Duodenal mucosa (tissue), 2 donors: ENCODE results near the gene GRID1.

Experiments
- H3K27ac ChIP-seq: one replicate; pipeline ENCODE4 v1.7.0; 2013; ENCODE audit warnings: low read depth, low read length
- H3K27me3 ChIP-seq, 2 donors: one replicate each; pipeline ENCODE4 v1.7.0; 2013; ENCODE audit warnings: low read length in 2 of 2, control low read depth in 1 of 2; ENCODE audit not compliant: insufficient read depth in 2 of 2, control insufficient read depth in 1 of 2
- H3K36me3 ChIP-seq, 2 donors: one replicate each; pipeline ENCODE4 v1.7.0; 2013; ENCODE audit warnings: low read length in 2 of 2, control low read depth in 1 of 2; ENCODE audit not compliant: insufficient read depth in 2 of 2, control insufficient read depth in 1 of 2
- H3K4me1 ChIP-seq, 2 donors: one replicate each; pipeline ENCODE4 v1.7.0; 2013; ENCODE audit warnings: low read length in 2 of 2, control low read depth in 1 of 2; ENCODE audit not compliant: insufficient read depth in 2 of 2, control insufficient read depth in 1 of 2
- H3K4me3 ChIP-seq, 2 donors: one replicate each; pipeline ENCODE4 v1.7.0; 2013; ENCODE audit warnings: low read length in 2 of 2, low read depth in 1 of 2
- H3K9ac ChIP-seq, 2 donors: one replicate each; pipeline ENCODE4 v1.7.0; 2013; ENCODE audit warnings: low read length in 2 of 2, low read depth in 1 of 2
- H3K9me3 ChIP-seq, 2 donors: one replicate each; pipeline ENCODE4 v1.7.0; 2013; ENCODE audit warnings: low read length in 2 of 2, control low read depth in 1 of 2; ENCODE audit not compliant: control insufficient read depth in 1 of 2

The GRID1 gene

GRCh38 chr10:85594239-85594638 lies 772.4 kb downstream of the GRID1 start:
- Histone ChIP-seq H3K4me1 (no peaks in the 10 kb centered on the region), H3K27me3 (no peaks in the 10 kb centered on the region), H3K9ac (no peak overlapping the region), H3K27ac (no peak overlapping the region), H3K9me3 (no peaks in the 10 kb centered on the region), H3K4me3 (no peak overlapping the region), H3K36me3 (no peaks in the 10 kb centered on the region)

GRCh38 chr10:85593226-85593772 lies 773.3 kb downstream of the GRID1 start:
- Histone ChIP-seq H3K27ac (no peak overlapping the region), H3K9me3 (no peaks in the 10 kb centered on the region), H3K4me3 (no peak overlapping the region), H3K27me3 (no peaks in the 10 kb centered on the region), H3K36me3 (no peaks in the 10 kb centered on the region), H3K9ac (no peak overlapping the region), H3K4me1 (no peaks in the 10 kb centered on the region)

- Histone ChIP-seq H3K4me3 (no peak overlapping the region), H3K4me1 (no peaks in the 10 kb centered on the region), H3K36me3 (no peaks in the 10 kb centered on the region), H3K27me3 (no peaks in the 10 kb centered on the region), H3K9me3 (no peaks in the 10 kb centered on the region), H3K27ac (no peak overlapping the region), H3K9ac (no peak overlapping the region)
Observed at GRCh38 chr10:85581371-85581770, 785.2 kb downstream of the GRID1 start.

GRCh38 chr10:85580585-85580984 lies 786.0 kb downstream of the GRID1 start:
- Histone ChIP-seq H3K36me3 (no peaks in the 10 kb centered on the region), H3K4me3 (no peak overlapping the region), H3K4me1 (no peaks in the 10 kb centered on the region), H3K9ac (no peak overlapping the region), H3K27ac (no peak overlapping the region), H3K27me3 (no peaks in the 10 kb centered on the region), H3K9me3 (no peaks in the 10 kb centered on the region)

- Histone ChIP-seq H3K9ac (no peak overlapping the region), H3K36me3 (no peaks in the 10 kb centered on the region), H3K27ac (no peak overlapping the region), H3K27me3 (no peaks in the 10 kb centered on the region), H3K9me3 (no peaks in the 10 kb centered on the region), H3K4me3 (no peak overlapping the region), H3K4me1 (no peaks in the 10 kb centered on the region)
Observed at GRCh38 chr10:85578860-85579259, 787.7 kb downstream of the GRID1 start.

- Histone ChIP-seq H3K36me3 (no peaks in the 10 kb centered on the region), H3K27ac (no peak overlapping the region), H3K4me1 (no peaks in the 10 kb centered on the region), H3K4me3 (no peak overlapping the region), H3K27me3 (no peaks in the 10 kb centered on the region), H3K9me3 (no peaks in the 10 kb centered on the region), H3K9ac (no peak overlapping the region)
Observed at GRCh38 chr10:85575441-85575840, 791.2 kb downstream of the GRID1 start.

GRCh38 chr10:85570871-85571270 lies 795.7 kb downstream of the GRID1 start:
- Histone ChIP-seq H3K9me3 (no peaks in the 10 kb centered on the region), H3K9ac (no peak overlapping the region), H3K27ac (no peak overlapping the region), H3K36me3 (no peaks in the 10 kb centered on the region), H3K27me3 (no peaks in the 10 kb centered on the region), H3K4me3 (no peak overlapping the region), H3K4me1 (no peaks in the 10 kb centered on the region)

GRCh38 chr10:85565381-85565780 lies 801.2 kb downstream of the GRID1 start:
- Histone ChIP-seq H3K27me3 (no peaks in the 10 kb centered on the region), H3K4me3 (no peak overlapping the region), H3K36me3 (no peaks in the 10 kb centered on the region), H3K27ac (no peak overlapping the region), H3K9me3 (no peaks in the 10 kb centered on the region), H3K9ac (no peak overlapping the region), H3K4me1 (no peaks in the 10 kb centered on the region)

GRCh38 chr10:85558533-85558932 lies 808.1 kb downstream of the GRID1 start:
- no peaks in the 10 kb centered on the region for H3K27me3 ChIP-seq
- H3K9ac ChIP-seq: no peak overlapping the region
- no peaks in the 10 kb centered on the region for H3K36me3 ChIP-seq
- H3K4me3 ChIP-seq: no peak overlapping the region
- no peak overlapping the region for H3K27ac ChIP-seq
- no peaks in the 10 kb centered on the region for H3K9me3 ChIP-seq
- no peaks in the 10 kb centered on the region for H3K4me1 ChIP-seq

- no peaks in the 10 kb centered on the region for H3K9me3 ChIP-seq
- H3K9ac ChIP-seq: no peak overlapping the region
Observed at GRCh38 chr10:85557706-85558105, 808.9 kb downstream of the GRID1 start.

GRCh38 chr10:85557077-85557476 lies 809.5 kb downstream of the GRID1 start:
- H3K27ac ChIP-seq: no peak overlapping the region
- H3K9ac ChIP-seq: no peak overlapping the region
- no peaks in the 10 kb centered on the region for H3K36me3 ChIP-seq
- H3K4me3 ChIP-seq: no peak overlapping the region
- H3K27me3 ChIP-seq: no peaks in the 10 kb centered on the region
- H3K9me3 ChIP-seq: no peaks in the 10 kb centered on the region
- no peaks in the 10 kb centered on the region for H3K4me1 ChIP-seq

More at GRCh38 chr10:85557706-85558105, 808.9 kb downstream of the GRID1 start:
- Histone ChIP-seq H3K4me3 (no peak overlapping the region), H3K4me1 (no peaks in the 10 kb centered on the region), H3K36me3 (no peaks in the 10 kb centered on the region), H3K27ac (no peak overlapping the region), H3K27me3 (no peaks in the 10 kb centered on the region)
